Ovary (tissue), 3 donors: ENCODE measurements around the gene ARL6IP1.

Experiments used
- POLR2A ChIP-seq: fragments of 450-650 bp; IDR thresholded peaks from one replicate; pipeline ENCODE4 v1.6.1; 2017; ENCODE audit warnings: antibody characterized with exemption, mild to moderate bottlenecking, moderate library complexity
- TF ChIP-seq, protein P1 (sequence below), 3 donors: fragments of 450-650 bp in 2 of 3; fragments of 200-600 bp in 1 of 3; IDR thresholded peaks; one replicate each; pipeline versions ENCODE4 v1.5.1 to v1.8.0; 2016 to 2022; ENCODE audit warnings: antibody characterized with exemption in 3 of 3, mild to moderate bottlenecking in 1 of 3
- donor health status: DM: no; HTN: no; CAD: no.

DNA sequence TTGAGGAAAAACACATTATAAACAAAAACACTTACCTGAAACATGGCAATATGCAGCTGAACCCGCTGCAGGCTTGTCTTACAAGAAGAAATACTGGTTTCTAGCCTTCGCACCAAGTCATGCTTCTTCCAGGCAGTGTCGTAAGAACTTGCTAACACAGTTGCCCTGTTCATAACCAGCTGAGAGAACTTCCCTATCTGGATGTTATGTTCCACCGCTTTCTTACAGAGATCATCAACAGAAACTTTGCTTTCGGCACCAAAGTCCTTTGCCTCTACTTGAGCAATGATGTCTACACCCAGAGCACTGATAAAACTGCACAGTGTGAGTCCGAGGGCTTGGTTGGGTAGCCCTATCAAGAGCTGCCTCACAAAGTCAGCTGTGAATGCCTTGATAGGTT lies 27.9 kb upstream of the ARL6IP1 start:
- TF ChIP-seq, protein P1, sequence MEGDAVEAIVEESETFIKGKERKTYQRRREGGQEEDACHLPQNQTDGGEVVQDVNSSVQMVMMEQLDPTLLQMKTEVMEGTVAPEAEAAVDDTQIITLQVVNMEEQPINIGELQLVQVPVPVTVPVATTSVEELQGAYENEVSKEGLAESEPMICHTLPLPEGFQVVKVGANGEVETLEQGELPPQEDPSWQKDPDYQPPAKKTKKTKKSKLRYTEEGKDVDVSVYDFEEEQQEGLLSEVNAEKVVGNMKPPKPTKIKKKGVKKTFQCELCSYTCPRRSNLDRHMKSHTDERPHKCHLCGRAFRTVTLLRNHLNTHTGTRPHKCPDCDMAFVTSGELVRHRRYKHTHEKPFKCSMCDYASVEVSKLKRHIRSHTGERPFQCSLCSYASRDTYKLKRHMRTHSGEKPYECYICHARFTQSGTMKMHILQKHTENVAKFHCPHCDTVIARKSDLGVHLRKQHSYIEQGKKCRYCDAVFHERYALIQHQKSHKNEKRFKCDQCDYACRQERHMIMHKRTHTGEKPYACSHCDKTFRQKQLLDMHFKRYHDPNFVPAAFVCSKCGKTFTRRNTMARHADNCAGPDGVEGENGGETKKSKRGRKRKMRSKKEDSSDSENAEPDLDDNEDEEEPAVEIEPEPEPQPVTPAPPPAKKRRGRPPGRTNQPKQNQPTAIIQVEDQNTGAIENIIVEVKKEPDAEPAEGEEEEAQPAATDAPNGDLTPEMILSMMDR (IDR thresholded peaks at IDR 0.05) = no peak
- no peak for TF ChIP-seq POLR2A
